ENCODE data around the gene DOC2B.
A peak's percentile ranks its signal among the peaks of the same experiment; 100 is the strongest.

GRCh38 chr17:143785-144281 lies 37.6 kb downstream of the DOC2B start:
- no peak for TF ChIP-seq REST (IDR thresholded peaks at IDR 0.05; ENCODE audit: low read depth, low read length)
- TF ChIP-seq RAD21 (IDR thresholded peaks at IDR 0.05; ENCODE audit: low read length): peak; percentile 75
- no peak for TF ChIP-seq POLR2AphosphoS5 (IDR thresholded peaks at IDR 0.05; ENCODE audit: low read depth, low read length)
- no peak for TF ChIP-seq GABPA (IDR thresholded peaks at IDR 0.05; ENCODE audit: low read depth)
- peak; percentile 68 for TF ChIP-seq CTCF (IDR thresholded peaks at IDR 0.05)
- no peak for TF ChIP-seq EP300 (IDR thresholded peaks at IDR 0.05; ENCODE audit: borderline replicate concordance in 1 of 2, low read depth in 1 of 2, low read length in 1 of 2)
- TF ChIP-seq RXRA (IDR thresholded peaks at IDR 0.05; ENCODE audit: borderline replicate concordance, low read depth): no peak
- TF ChIP-seq NFIC (IDR thresholded peaks at IDR 0.05; ENCODE audit: borderline replicate concordance): no peak
